ENCODE results near the gene USH1C.

The USH1C gene

DNA sequence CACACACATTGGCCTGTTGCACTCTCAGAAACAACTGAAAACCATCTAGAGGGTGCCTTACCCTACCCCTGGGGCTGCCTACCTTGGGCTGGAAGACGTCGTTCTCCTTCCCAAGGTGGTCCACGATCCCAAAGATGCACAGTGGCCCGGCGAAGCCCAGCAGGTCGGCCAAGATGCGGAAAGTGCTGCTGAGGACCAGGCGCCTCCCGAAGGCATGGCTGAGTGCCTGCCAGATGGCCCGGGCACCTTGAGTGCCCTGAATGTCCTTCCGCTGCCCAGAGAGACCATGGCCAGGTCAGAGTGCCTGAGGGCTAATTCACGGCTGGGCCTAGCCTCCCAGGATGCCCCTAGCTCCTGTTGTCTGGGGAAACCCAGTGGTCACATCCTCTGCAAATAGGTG is 83.8 kb downstream of the USH1C start:
- TF ChIP-seq, protein P1, sequence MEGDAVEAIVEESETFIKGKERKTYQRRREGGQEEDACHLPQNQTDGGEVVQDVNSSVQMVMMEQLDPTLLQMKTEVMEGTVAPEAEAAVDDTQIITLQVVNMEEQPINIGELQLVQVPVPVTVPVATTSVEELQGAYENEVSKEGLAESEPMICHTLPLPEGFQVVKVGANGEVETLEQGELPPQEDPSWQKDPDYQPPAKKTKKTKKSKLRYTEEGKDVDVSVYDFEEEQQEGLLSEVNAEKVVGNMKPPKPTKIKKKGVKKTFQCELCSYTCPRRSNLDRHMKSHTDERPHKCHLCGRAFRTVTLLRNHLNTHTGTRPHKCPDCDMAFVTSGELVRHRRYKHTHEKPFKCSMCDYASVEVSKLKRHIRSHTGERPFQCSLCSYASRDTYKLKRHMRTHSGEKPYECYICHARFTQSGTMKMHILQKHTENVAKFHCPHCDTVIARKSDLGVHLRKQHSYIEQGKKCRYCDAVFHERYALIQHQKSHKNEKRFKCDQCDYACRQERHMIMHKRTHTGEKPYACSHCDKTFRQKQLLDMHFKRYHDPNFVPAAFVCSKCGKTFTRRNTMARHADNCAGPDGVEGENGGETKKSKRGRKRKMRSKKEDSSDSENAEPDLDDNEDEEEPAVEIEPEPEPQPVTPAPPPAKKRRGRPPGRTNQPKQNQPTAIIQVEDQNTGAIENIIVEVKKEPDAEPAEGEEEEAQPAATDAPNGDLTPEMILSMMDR (IDR thresholded peaks at IDR 0.05; ENCODE audit: insufficient read depth, low read depth, low read length, missing control alignments): no peak
- DNase-seq (ENCODE audit: low read depth): no peak
- no peak overlapping the region for H3K4me3 ChIP-seq (ENCODE audit: low read depth, low read length)

DNA sequence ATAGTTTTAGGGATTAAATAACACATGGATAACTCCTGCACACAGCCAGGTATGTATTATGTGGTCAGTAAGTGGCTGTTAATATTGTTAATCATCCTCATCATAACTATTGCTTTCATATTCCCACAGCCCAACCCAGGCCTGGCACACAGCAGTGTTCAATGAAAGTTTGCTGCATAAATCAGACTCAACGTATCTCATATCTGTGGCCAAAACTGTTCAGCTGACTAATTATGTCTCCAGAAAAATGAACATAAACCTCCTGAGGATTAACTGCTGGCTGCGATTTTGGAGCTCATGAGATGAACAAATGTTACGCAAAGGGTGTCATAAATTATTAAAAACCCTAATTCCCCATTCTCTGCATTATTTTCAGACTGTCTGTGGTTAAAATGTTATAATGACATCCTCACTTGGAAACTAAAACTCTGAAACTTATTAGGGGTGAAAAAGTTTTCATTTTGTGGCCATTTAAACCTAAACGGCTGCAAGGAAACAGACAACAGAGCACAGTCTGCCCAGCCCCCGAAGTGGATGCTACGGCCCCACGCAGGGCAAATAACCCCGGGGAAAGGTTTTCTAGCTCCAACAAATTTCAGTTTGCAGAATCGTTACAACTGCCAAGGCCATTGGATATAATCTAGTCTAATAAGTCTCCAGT is 84.8 kb downstream of the USH1C start:
- TF ChIP-seq, protein P1 (IDR thresholded peaks at IDR 0.05; ENCODE audit: insufficient read depth, low read depth, low read length, missing control alignments): no peak
- H3K4me3 ChIP-seq (ENCODE audit: low read depth, low read length): no peak overlapping the region
- DNase-seq (ENCODE audit: low read depth): no peak

DNA sequence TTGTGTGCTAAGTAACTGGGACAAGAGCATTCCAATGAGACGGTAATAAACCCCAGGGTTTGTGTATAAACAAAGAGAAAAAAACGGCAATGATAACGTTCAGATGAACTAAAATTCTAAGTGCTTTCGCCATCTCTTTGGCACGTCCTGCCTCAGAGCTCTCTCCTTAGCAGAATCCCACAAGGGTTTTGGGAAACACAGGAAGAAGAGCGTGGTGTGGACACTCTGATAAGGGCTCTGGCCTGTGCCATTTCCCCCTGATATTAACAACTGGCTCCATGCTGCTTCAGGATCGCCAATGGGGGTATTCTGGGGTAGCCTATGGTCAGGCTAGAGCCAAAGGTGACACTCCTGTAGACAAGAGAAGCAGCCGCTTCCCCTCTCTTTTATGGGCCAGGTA is 85.9 kb downstream of the USH1C start:
- TF ChIP-seq, protein P1 (IDR thresholded peaks at IDR 0.05; ENCODE audit: insufficient read depth, low read depth, low read length, missing control alignments): no peak
- DNase-seq (ENCODE audit: low read depth): no peak
- H3K4me3 ChIP-seq (ENCODE audit: low read depth, low read length): no peak overlapping the region

DNA sequence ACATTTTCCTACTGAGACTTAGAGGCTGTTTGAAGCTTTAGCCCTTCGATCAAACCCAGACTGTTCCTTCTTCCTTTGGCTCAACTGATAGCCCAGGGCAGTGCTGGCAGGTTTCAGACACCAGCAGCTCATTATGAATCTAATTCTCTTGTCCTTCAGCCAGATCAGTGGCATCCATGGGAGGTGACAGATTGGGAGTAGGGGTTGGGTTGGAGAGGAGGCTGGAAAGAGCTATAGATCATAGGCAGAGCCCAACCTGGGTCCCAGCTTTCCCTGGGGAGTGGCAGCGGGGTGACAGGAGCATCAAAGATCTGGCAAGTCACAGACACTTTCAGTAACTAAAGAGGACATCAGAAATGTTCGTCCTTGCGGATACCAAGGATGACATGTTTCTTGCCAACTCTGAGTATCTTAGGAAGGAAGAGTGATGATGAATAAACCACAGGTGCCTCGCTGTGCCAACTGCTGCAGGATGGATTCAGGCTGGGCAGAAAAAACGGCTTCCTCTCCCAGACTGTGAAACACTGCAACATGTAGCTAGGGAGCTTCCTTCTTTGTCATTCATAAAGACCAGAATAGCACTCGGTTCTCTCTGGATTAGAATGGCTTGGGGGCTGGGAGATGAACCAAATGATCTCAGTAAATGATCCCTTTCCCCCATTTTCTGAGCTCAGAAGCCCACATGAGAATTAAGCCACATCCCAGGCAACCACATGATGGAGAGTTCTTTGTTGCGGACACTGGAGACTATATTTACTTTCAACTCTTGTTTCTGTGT is 86.6 kb downstream of the USH1C start:
- DNase-seq (ENCODE audit: low read depth): no peak
- TF ChIP-seq, protein P1 (IDR thresholded peaks at IDR 0.05; ENCODE audit: insufficient read depth, low read depth, low read length, missing control alignments): no peak
- no peak overlapping the region for H3K4me3 ChIP-seq (ENCODE audit: low read depth, low read length)

DNA sequence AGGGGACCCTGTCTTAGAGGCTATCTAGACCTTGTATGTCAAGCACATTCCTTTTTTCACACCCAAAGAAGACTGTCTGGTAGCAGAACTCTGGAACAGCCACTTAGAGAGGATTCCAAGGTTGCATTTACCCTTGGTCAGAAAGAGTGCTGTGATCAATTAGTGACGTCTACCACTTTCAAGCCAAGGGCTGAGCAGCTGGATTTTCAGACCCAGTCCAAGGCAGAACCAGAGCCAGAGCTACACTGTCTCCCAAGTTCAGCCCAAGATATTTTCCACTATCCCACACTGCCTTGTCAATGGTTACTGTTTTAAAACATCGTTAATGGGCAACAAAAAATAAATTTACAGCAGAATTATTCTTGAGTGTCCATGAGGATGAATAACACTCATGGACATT is 91.5 kb downstream of the USH1C start:
- H3K4me3 ChIP-seq (ENCODE audit: low read depth, low read length): no peak overlapping the region
- TF ChIP-seq, protein P1 (IDR thresholded peaks at IDR 0.05; ENCODE audit: insufficient read depth, low read depth, low read length, missing control alignments): no peak
- DNase-seq (ENCODE audit: low read depth): no peak

DNA sequence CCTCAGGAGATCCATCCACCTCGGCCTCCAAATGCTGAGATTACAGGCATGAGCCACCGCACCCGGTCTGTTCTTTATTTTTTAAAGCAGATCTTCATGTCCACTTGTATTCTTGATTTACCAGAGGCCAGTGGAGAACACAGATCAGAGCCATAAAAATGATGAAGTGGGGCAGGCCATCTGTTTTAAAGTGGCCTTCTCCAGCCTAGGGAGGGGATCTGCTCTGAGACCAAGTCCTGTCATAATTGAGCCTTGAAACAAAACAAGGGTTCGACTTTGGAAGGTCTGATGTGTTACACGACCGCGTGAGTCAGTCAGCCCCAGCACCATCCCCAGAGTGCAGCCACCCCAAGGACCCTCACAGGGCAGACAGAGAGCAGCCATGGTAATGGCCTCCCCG is 95.1 kb downstream of the USH1C start:
- TF ChIP-seq, protein P1 (IDR thresholded peaks at IDR 0.05; ENCODE audit: insufficient read depth, low read depth, low read length, missing control alignments): no peak
- DNase-seq (ENCODE audit: low read depth): no peak
- H3K4me3 ChIP-seq (ENCODE audit: low read depth, low read length): no peak overlapping the region

Measured in GM12865 (cell line).